Muscle of arm (tissue), 14 donors: ENCODE results near the gene CAMK2D. TPM values are rescaled to one million over a fixed set of nuclear protein-coding genes. Genes with fewer than 3 reads are reported as not detected.
"Not testable (repeated sequence)": the region's sequence is repeated elsewhere in the genome, so short reads cannot be mapped to it uniquely, and the experiment has no call there.

ENCODE experiments used
- DNase-seq: peaks from one replicate; pipeline ENCODE4 v3.0.0-alpha.2; 2013
- long read RNA-seq, 11 donors: transcript quantifications; one replicate each; lab custom pipeline, GENCODE V29; 2026
- polyA plus RNA-seq, 12 donors: library from polyadenylated mRNA; unstranded; fragments of 120-200 nt; gene quantifications; one replicate each; pipeline ENCODE4 v1.2.1, GENCODE V29; 2013; ENCODE audit not compliant: insufficient read length in 12 of 12

CAMK2D gene
- 100 to 1,000 TPM in 11 of 12 donors, 10 to 100 TPM in 1; 72.6 to 316 (median 190) TPM for polyA plus RNA-seq
- long read RNA-seq, donor 1, full-length matches to known transcripts = 6 of 6 reads
- long read RNA-seq, donor 1, partial matches to known transcripts = 0 of 6 reads
- long read RNA-seq, donor 1, other reads (novel, unspliced or antisense) = 0 of 6 reads
- long read RNA-seq, donor 2, full-length matches to known transcripts = 5 of 36 reads
- long read RNA-seq, donor 2, partial matches to known transcripts = 0 of 36 reads
- long read RNA-seq, donor 2, other reads (novel, unspliced or antisense) = 31 of 36 reads
- long read RNA-seq, donor 3, full-length matches to known transcripts = 3 of 9 reads
- long read RNA-seq, donor 3, partial matches to known transcripts = 0 of 9 reads
- long read RNA-seq, donor 3, other reads (novel, unspliced or antisense) = 6 of 9 reads
- long read RNA-seq, donor 4, full-length matches to known transcripts = 2 of 9 reads
- long read RNA-seq, donor 4, partial matches to known transcripts = 0 of 9 reads
- long read RNA-seq, donor 4, other reads (novel, unspliced or antisense) = 7 of 9 reads
- long read RNA-seq, donor 5, full-length matches to known transcripts = 7 of 27 reads
- long read RNA-seq, donor 5, partial matches to known transcripts = 0 of 27 reads
- long read RNA-seq, donor 5, other reads (novel, unspliced or antisense) = 20 of 27 reads
- long read RNA-seq, donor 6, full-length matches to known transcripts = 3 of 8 reads
- long read RNA-seq, donor 6, partial matches to known transcripts = 0 of 8 reads
- long read RNA-seq, donor 6, other reads (novel, unspliced or antisense) = 5 of 8 reads
- long read RNA-seq, donor 7, full-length matches to known transcripts = 1 of 1 reads
- long read RNA-seq, donor 7, partial matches to known transcripts = 0 of 1 reads
- long read RNA-seq, donor 7, other reads (novel, unspliced or antisense) = 0 of 1 reads
- long read RNA-seq, donor 8, full-length matches to known transcripts = 4 of 26 reads
- long read RNA-seq, donor 8, partial matches to known transcripts = 0 of 26 reads
- long read RNA-seq, donor 8, other reads (novel, unspliced or antisense) = 22 of 26 reads
- long read RNA-seq, donor 9, full-length matches to known transcripts = 1 of 1 reads
- long read RNA-seq, donor 9, partial matches to known transcripts = 0 of 1 reads
- long read RNA-seq, donor 9, other reads (novel, unspliced or antisense) = 0 of 1 reads
- long read RNA-seq, donor 10, full-length matches to known transcripts = 4 of 14 reads
- long read RNA-seq, donor 10, partial matches to known transcripts = 0 of 14 reads
- long read RNA-seq, donor 10, other reads (novel, unspliced or antisense) = 10 of 14 reads
- long read RNA-seq, donor 11, full-length matches to known transcripts = 3 of 9 reads
- long read RNA-seq, donor 11, partial matches to known transcripts = 6 of 9 reads
- long read RNA-seq, donor 11, other reads (novel, unspliced or antisense) = 0 of 9 reads

- DNase-seq = peak; percentile 92
Measured at GRCh38 chr4:113761620-113762185, at the start of gene CAMK2D. Gene CAMK2D (minus strand): TSS chr4:113761738. CDS start chr4:113761068, 670 bp downstream.

- no peak for DNase-seq
Measured at GRCh38 chr4:113810906-113811305, 49.4 kb upstream of the CAMK2D start.

- DNase-seq = no peak
Measured at GRCh38 chr4:113809311-113809710, 47.8 kb upstream of the CAMK2D start.

- DNase-seq = no peak
Measured at GRCh38 chr4:113806850-113807249, 45.3 kb upstream of the CAMK2D start.

GRCh38 chr4:113801882-113802281, 40.3 kb upstream of the CAMK2D start:
- no peak for DNase-seq

- DNase-seq = not testable (repeated sequence)
Measured at GRCh38 chr4:113796381-113796780, 34.8 kb upstream of the CAMK2D start.

- no peak for DNase-seq
Measured at GRCh38 chr4:113790478-113790877, 28.9 kb upstream of the CAMK2D start.

- DNase-seq = no peak
Measured at GRCh38 chr4:113788888-113789287, 27.4 kb upstream of the CAMK2D start.

- DNase-seq = no peak
Measured at GRCh38 chr4:113785781-113786180, 24.2 kb upstream of the CAMK2D start.

GRCh38 chr4:113784497-113785250, 23.1 kb upstream of the CAMK2D start:
- DNase-seq = no peak

- no peak for DNase-seq
Measured at GRCh38 chr4:113783701-113784100, 22.2 kb upstream of the CAMK2D start.

GRCh38 chr4:113783289-113783688, 21.8 kb upstream of the CAMK2D start:
- DNase-seq = no peak

- peak; percentile 31 for DNase-seq
Measured at GRCh38 chr4:113781439-113782040, 20.0 kb upstream of the CAMK2D start.

- no peak for DNase-seq
Measured at GRCh38 chr4:113776679-113777078, 15.1 kb upstream of the CAMK2D start.

- no peak for DNase-seq
Measured at GRCh38 chr4:113776016-113776415, 14.5 kb upstream of the CAMK2D start.

GRCh38 chr4:113773756-113774155, 12.2 kb upstream of the CAMK2D start:
- DNase-seq = no peak

GRCh38 chr4:113773014-113773413, 11.5 kb upstream of the CAMK2D start:
- DNase-seq = no peak

- DNase-seq = no peak
Measured at GRCh38 chr4:113772319-113772718, 10.8 kb upstream of the CAMK2D start.

GRCh38 chr4:113769744-113770143, 8.2 kb upstream of the CAMK2D start:
- no peak for DNase-seq

GRCh38 chr4:113768952-113769351, 7.4 kb upstream of the CAMK2D start:
- DNase-seq = no peak
